ENCODE measurements around the gene ZNF311. TPM values are rescaled to one million over a fixed set of nuclear protein-coding genes. Genes with fewer than 3 reads are reported as not detected.
A peak's percentile ranks its signal among the peaks of the same experiment; 100 is the strongest.

The ZNF311 gene
- total RNA-seq, 4 donors from 2014 or later = 1.1 to 1.9 TPM; not detected in 2

DNA sequence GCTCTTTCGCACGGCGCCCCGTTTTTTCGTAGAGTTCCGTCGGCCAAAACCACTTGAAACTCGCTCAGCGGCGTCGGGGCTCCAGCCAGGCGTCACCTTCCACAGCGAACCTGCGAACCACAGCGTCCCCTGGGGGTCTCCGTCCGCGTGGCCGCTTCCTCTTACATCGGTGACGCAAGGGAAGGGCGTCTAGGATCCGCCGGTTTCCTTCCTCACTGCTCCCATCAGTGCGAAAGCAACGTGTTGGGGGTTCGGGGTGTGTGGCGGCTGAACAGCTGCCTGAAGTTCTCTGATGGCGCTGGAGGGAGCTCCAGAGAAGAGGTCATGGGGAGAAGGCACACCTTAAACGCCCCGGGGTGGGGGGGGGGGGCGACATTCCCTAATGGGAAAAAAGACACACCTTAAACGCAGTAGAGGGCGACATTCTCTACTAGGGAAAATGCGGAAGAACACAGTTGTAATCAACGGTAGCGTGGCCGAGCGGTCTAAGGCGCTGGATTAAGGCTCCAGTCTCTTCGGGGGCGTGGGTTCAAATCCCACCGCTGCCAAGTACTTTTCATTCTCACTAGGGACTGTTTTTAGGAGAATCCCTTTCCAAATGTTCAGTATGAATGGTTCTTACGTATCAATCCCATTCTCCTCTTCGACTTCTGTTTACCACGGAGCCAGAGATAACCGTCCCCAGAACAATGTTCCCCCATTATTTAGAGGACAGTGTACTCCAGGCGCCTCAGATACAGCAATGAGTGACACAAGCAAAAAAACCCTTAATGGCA is 16.4 kb downstream of the ZNF311 start:
- in situ Hi-C loops (cut with MboI; ENCODE audit: low pct_ligation_motif_present in 1 of 4, low pct_unique_long_range_greater_than_20kb in 1 of 4, low sequenced_read_pairs in 3 of 4) (loop anchor here in 1 of 4 donors (10.0 kb wide), 1 partner anchor 124 kb away; no protein-coding TSS in a partner anchor), intact Hi-C loops (cut with DNase I; ENCODE audit: low total_unique reads) (loop anchor here (10.0 kb wide), 1 partner anchor 1804 kb away; no protein-coding TSS in a partner anchor)
- no peak for TF ChIP-seq POLR2AphosphoS5 (IDR thresholded peaks at IDR 0.05)
- TF ChIP-seq, protein P1, sequence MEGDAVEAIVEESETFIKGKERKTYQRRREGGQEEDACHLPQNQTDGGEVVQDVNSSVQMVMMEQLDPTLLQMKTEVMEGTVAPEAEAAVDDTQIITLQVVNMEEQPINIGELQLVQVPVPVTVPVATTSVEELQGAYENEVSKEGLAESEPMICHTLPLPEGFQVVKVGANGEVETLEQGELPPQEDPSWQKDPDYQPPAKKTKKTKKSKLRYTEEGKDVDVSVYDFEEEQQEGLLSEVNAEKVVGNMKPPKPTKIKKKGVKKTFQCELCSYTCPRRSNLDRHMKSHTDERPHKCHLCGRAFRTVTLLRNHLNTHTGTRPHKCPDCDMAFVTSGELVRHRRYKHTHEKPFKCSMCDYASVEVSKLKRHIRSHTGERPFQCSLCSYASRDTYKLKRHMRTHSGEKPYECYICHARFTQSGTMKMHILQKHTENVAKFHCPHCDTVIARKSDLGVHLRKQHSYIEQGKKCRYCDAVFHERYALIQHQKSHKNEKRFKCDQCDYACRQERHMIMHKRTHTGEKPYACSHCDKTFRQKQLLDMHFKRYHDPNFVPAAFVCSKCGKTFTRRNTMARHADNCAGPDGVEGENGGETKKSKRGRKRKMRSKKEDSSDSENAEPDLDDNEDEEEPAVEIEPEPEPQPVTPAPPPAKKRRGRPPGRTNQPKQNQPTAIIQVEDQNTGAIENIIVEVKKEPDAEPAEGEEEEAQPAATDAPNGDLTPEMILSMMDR (IDR thresholded peaks at IDR 0.05) = peak; percentile 14 to 53 (median 22)
- Histone ChIP-seq H3K27ac (no peak overlapping the region), H3K4me1 (peaks cover 0 to 12% (median 2%) of the 10 kb centered on the region in 4 donors), H3K27me3 (peaks cover 26% of the 10 kb centered on the region), H3K4me3 (peak overlapping the region in 2 of 4 donors; percentile 2 to 36), H3K9me3 (no peaks in the 10 kb centered on the region), H3K36me3 (no peaks in the 10 kb centered on the region)
- peak; percentile 52 for DNase-seq
- 38 to 44% methylated on average over 11 to 48 of the region's 48 CpGs for WGBS, 2 donors (ENCODE audit: low coverage in 1 of 2)

- Histone ChIP-seq H3K36me3 (no peaks in the 10 kb centered on the region), H3K27ac (peak overlapping the region; percentile 88 to 92 (median 90)), H3K4me3 (peak overlapping the region; percentile 24 to 61 (median 42)), H3K4me1 (peaks cover 0 to 24% (median 11%) of the 10 kb centered on the region in 4 donors), H3K27me3 (peaks cover 12% of the 10 kb centered on the region), H3K9me3 (no peaks in the 10 kb centered on the region)
- DNase-seq = peak; percentile 86
- TF ChIP-seq, protein P1 (IDR thresholded peaks at IDR 0.05) = no peak
- peak; percentile 59 to 86 (median 72) for TF ChIP-seq POLR2AphosphoS5 (IDR thresholded peaks at IDR 0.05)
- TF ChIP-seq POLR2A (IDR thresholded peaks at IDR 0.05) = peak; percentile 58
- in situ Hi-C loops (cut with MboI; ENCODE audit: low pct_ligation_motif_present in 1 of 4, low pct_unique_long_range_greater_than_20kb in 1 of 4, low sequenced_read_pairs in 3 of 4) (loop anchor here in 1 of 4 donors (10.0 kb wide), 1 partner anchor 121 kb away; no protein-coding TSS in a partner anchor), intact Hi-C loops (cut with DNase I; ENCODE audit: low total_unique reads) (loop anchor here (10.0 kb wide), 1 partner anchor 1801 kb away; no protein-coding TSS in a partner anchor)
- 14 to 18% methylated on average over 7 to 30 of the region's 31 CpGs for WGBS, 2 donors (ENCODE audit: low coverage in 1 of 2)
Measured at GRCh38 chr6:28985462-28986164, 19.5 kb downstream of the ZNF311 start.

DNA sequence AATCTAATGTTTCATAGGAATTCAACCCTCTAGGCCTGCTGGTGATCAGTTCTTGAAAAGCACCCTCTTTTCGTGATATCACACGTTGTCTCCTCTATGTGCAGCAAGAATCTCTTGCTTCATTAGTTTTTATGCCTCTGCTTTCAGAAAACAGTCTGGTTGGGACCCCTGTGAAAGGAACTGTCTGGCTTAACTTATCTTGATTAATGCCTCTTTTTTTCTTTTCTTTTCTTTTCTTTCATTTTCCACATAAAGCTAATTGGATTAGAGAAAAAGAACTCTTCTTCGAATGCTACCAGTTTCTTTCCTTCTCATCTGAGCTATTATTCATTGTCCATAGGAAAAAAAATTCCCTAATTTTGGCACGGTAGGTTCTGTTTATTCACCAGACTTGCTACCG is 21.3 kb downstream of the ZNF311 start:
- no peak for DNase-seq
- Histone ChIP-seq H3K27me3 (peaks cover 10% of the 10 kb centered on the region), H3K36me3 (no peaks in the 10 kb centered on the region), H3K27ac (peak overlapping the region in 1 of 4 donors; percentile 88), H3K4me1 (peaks cover 0 to 29% (median 13%) of the 10 kb centered on the region in 4 donors), H3K4me3 (no peak overlapping the region), H3K9me3 (no peaks in the 10 kb centered on the region)
- TF ChIP-seq, protein P1 (IDR thresholded peaks at IDR 0.05) = no peak
- TF ChIP-seq EP300 (IDR thresholded peaks at IDR 0.05; ENCODE audit: low read depth) (no peak), POLR2A (IDR thresholded peaks at IDR 0.05) (no peak), POLR2AphosphoS5 (IDR thresholded peaks at IDR 0.05) (no peak)
- WGBS, 2 donors (ENCODE audit: low coverage in 1 of 2) = 71 to 77% methylated on average over 5 of the region's 5 CpGs
- in situ Hi-C loops (cut with MboI; ENCODE audit: low pct_ligation_motif_present in 1 of 4, low pct_unique_long_range_greater_than_20kb in 1 of 4, low sequenced_read_pairs in 3 of 4) = loop anchor here in 1 of 4 donors (5.0 to 10.0 kb wide), 2 partner anchors 37 to 119 kb away; no protein-coding TSS in a partner anchor
- intact Hi-C loops (cut with DNase I; ENCODE audit: low total_unique reads) = loop anchor here (5.0 to 10.0 kb wide), 2 partner anchors 42 to 1799 kb away; no protein-coding TSS in a partner anchor

Data from transverse colon (tissue), 4 donors.